C4-2B (cell line): ENCODE data around the gene DNM3.

Experiments
- CTCF ChIP-seq: fragments of 450-650 bp; conservative IDR thresholded peaks from 2 replicates; pipeline ENCODE4 v1.5.1; 2017; ENCODE audit warnings: mild to moderate bottlenecking
- ZFX ChIP-seq: fragments of 450-650 bp; IDR thresholded peaks from 2 replicates; pipeline ENCODE4 v1.6.1; 2017

DNA sequence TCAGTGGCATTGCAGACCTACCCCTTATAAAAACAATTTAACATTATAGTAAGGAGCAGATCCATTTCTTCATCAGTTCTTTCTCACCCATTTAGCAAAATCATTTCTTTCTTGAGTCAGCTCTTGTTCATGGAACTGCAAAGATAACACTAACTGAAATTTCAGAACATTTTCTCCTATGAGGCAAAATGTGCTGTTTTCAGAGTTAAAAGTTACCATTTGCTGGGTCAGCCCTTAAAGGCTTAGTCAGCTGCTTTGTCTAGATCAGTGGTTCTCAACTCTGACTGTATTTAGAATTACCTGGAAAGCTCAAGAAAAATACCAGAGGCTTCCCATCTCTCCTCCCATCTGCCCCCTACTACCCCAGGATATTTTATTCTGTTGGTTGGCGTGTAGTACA lies 47.7 kb upstream of the DNM3 start:
- TF ChIP-seq CTCF (no peak), ZFX (no peak)
